HG02798 (cell line): ENCODE measurements around the gene BCL11B.

Source experiments
- ATAC-seq: cut with Tn5 transposase; IDR thresholded peaks from one replicate; pipeline ENCODE4 v1.9.1; 2021; ENCODE audit warnings: mild to moderate bottlenecking; ENCODE audit not compliant: unreplicated experiment, poor library complexity

Gene BCL11B

GRCh38 chr14:99271951-99272631 lies at the start of gene BCL11B:
Gene BCL11B (minus strand): TSS chr14:99272197. CDS start chr14:99271218, 979 bp downstream.
- ATAC-seq = peak; percentile 77

- no peak for ATAC-seq
These were observed 49.4 kb upstream of the BCL11B start for GRCh38 chr14:99321236-99321925.

- ATAC-seq = peak; percentile 49
These were observed 48.7 kb upstream of the BCL11B start for GRCh38 chr14:99320621-99321235.

GRCh38 chr14:99320105-99320572 lies 48.1 kb upstream of the BCL11B start:
- ATAC-seq = peak; percentile 61

GRCh38 chr14:99318959-99319295 lies 46.9 kb upstream of the BCL11B start:
- ATAC-seq = no peak

GRCh38 chr14:99318091-99318958 lies 46.3 kb upstream of the BCL11B start:
- no peak for ATAC-seq

- no peak for ATAC-seq
These were observed 45.5 kb upstream of the BCL11B start for GRCh38 chr14:99317231-99318090.

GRCh38 chr14:99316281-99317163 lies 44.5 kb upstream of the BCL11B start:
- ATAC-seq = no peak

GRCh38 chr14:99315197-99315596 lies 43.2 kb upstream of the BCL11B start:
- ATAC-seq = no peak

- ATAC-seq = no peak
These were observed 42.6 kb upstream of the BCL11B start for GRCh38 chr14:99314623-99315022.

GRCh38 chr14:99313234-99313633 lies 41.2 kb upstream of the BCL11B start:
- no peak for ATAC-seq

- no peak for ATAC-seq
These were observed 40.1 kb upstream of the BCL11B start for GRCh38 chr14:99312106-99312505.

- no peak for ATAC-seq
These were observed 37.3 kb upstream of the BCL11B start for GRCh38 chr14:99309220-99309766.

- no peak for ATAC-seq
These were observed 32.2 kb upstream of the BCL11B start for GRCh38 chr14:99304208-99304607.

GRCh38 chr14:99300190-99300589 lies 28.2 kb upstream of the BCL11B start:
- no peak for ATAC-seq

- no peak for ATAC-seq
These were observed 24.5 kb upstream of the BCL11B start for GRCh38 chr14:99296517-99296916.

- no peak for ATAC-seq
These were observed 17.6 kb upstream of the BCL11B start for GRCh38 chr14:99289394-99290189.

GRCh38 chr14:99288948-99289347 lies 17.0 kb upstream of the BCL11B start:
- ATAC-seq = no peak
